ENCODE data around the gene TSPEAR. TPM values are rescaled to one million over a fixed set of nuclear protein-coding genes. Genes with fewer than 3 reads are reported as not detected.

The TSPEAR gene
- total and polyA plus RNA-seq, 9 of the 15 experiments (the other 6 are each of a cell fraction or from before 2014, with no cell fraction given): not detected

DNA sequence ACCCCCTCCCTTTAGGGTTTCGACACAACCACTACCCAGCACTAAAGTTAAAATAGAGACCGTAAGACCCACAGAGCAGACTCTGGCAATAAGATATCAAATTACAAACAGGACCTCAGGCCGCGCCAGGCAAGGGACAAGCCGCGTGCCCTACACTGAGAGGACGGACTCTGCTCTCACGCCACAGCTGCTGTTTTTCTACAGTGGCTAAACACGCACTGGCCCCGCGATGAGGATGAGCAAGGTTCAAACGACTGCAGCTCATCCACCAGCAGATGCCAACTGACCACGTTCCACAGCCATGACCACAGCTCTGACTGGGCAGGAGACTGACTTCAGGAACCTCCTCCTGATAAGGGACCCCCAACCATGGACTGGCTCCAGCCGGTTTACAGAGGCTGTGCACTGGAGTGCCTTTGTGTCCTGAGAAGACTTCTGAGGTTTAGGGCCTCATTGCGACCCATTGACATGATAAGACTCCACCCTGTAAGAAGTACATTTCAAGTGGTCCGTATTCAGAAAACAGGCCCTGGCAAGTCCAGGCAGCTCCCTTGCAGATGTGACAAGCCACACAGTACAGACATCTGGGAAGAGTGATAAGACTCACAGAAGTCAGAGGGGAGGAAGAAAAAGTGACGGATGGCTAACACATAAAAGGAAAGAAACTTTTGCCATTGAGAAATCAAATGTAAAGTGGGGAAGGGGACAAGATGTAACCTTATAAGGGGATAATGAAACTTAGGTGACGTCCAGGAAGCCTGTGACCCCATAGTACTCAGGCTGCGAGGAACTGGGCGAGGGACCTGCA, 117.6 kb downstream of the TSPEAR start (continued):
- TF ChIP-seq DPF2 (IDR thresholded peaks at IDR 0.05) (peak; percentile 95), MCM5 (IDR thresholded peaks at IDR 0.05; ENCODE audit: low read depth) (no peak), MEF2A (IDR thresholded peaks at IDR 0.05; ENCODE audit: control insufficient read depth, low read depth, low read length) (no peak), RBM14 (IDR thresholded peaks at IDR 0.05; ENCODE audit: borderline replicate concordance, insufficient read depth, low read depth, low read length) (no peak), BRD9 (IDR thresholded peaks at IDR 0.05; ENCODE audit: low read depth, partially characterized antibody) (no peak), HMG20A (CRISPR knock-in tag; conservative IDR thresholded peaks at IDR 0.05) (no peak), KDM4B (IDR thresholded peaks at IDR 0.05; ENCODE audit: borderline replicate concordance in 2 of 2, low read depth in 1 of 2) (no peak), ZNF507 (tag; conservative IDR thresholded peaks at IDR 0.05) (no peak), KDM2B (CRISPR knock-in tag; IDR thresholded peaks at IDR 0.05) (no peak), POLR2AphosphoS5 (IDR thresholded peaks at IDR 0.05; ENCODE audit: control insufficient read depth, insufficient read depth, low read depth, low read length) (peak; percentile 63)
- TF ChIP-seq, protein P1, sequence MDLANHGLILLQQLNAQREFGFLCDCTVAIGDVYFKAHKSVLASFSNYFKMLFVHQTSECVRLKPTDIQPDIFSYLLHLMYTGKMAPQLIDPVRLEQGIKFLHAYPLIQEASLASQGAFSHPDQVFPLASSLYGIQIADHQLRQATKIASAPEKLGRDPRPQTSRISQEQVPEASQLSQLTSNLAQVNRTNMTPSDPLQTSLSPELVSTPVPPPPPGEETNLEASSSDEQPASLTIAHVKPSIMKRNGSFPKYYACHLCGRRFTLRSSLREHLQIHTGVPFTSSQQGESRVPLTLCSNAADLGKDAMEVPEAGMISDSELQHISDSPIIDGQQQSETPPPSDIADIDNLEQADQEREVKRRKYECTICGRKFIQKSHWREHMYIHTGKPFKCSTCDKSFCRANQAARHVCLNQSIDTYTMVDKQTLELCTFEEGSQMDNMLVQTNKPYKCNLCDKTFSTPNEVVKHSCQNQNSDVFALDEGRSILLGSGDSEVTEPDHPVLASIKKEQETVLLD (IDR thresholded peaks at IDR 0.05): no peak
- TF ChIP-seq, protein P2, sequence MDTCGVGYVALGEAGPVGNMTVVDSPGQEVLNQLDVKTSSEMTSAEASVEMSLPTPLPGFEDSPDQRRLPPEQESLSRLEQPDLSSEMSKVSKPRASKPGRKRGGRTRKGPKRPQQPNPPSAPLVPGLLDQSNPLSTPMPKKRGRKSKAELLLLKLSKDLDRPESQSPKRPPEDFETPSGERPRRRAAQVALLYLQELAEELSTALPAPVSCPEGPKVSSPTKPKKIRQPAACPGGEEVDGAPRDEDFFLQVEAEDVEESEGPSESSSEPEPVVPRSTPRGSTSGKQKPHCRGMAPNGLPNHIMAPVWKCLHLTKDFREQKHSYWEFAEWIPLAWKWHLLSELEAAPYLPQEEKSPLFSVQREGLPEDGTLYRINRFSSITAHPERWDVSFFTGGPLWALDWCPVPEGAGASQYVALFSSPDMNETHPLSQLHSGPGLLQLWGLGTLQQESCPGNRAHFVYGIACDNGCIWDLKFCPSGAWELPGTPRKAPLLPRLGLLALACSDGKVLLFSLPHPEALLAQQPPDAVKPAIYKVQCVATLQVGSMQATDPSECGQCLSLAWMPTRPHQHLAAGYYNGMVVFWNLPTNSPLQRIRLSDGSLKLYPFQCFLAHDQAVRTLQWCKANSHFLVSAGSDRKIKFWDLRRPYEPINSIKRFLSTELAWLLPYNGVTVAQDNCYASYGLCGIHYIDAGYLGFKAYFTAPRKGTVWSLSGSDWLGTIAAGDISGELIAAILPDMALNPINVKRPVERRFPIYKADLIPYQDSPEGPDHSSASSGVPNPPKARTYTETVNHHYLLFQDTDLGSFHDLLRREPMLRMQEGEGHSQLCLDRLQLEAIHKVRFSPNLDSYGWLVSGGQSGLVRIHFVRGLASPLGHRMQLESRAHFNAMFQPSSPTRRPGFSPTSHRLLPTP (IDR thresholded peaks at IDR 0.05; ENCODE audit: borderline replicate concordance, extremely low read depth, insufficient read length): no peak
- TF ChIP-seq, protein P3, sequence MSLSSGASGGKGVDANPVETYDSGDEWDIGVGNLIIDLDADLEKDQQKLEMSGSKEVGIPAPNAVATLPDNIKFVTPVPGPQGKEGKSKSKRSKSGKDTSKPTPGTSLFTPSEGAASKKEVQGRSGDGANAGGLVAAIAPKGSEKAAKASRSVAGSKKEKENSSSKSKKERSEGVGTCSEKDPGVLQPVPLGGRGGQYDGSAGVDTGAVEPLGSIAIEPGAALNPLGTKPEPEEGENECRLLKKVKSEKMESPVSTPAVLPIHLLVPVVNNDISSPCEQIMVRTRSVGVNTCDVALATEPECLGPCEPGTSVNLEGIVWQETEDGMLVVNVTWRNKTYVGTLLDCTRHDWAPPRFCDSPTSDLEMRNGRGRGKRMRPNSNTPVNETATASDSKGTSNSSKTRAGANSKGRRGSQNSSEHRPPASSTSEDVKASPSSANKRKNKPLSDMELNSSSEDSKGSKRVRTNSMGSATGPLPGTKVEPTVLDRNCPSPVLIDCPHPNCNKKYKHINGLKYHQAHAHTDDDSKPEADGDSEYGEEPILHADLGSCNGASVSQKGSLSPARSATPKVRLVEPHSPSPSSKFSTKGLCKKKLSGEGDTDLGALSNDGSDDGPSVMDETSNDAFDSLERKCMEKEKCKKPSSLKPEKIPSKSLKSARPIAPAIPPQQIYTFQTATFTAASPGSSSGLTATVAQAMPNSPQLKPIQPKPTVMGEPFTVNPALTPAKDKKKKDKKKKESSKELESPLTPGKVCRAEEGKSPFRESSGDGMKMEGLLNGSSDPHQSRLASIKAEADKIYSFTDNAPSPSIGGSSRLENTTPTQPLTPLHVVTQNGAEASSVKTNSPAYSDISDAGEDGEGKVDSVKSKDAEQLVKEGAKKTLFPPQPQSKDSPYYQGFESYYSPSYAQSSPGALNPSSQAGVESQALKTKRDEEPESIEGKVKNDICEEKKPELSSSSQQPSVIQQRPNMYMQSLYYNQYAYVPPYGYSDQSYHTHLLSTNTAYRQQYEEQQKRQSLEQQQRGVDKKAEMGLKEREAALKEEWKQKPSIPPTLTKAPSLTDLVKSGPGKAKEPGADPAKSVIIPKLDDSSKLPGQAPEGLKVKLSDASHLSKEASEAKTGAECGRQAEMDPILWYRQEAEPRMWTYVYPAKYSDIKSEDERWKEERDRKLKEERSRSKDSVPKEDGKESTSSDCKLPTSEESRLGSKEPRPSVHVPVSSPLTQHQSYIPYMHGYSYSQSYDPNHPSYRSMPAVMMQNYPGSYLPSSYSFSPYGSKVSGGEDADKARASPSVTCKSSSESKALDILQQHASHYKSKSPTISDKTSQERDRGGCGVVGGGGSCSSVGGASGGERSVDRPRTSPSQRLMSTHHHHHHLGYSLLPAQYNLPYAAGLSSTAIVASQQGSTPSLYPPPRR (CRISPR knock-in tag; IDR thresholded peaks at IDR 0.05; ENCODE audit: borderline replicate concordance): no peak
- TF ChIP-seq, protein P4, sequence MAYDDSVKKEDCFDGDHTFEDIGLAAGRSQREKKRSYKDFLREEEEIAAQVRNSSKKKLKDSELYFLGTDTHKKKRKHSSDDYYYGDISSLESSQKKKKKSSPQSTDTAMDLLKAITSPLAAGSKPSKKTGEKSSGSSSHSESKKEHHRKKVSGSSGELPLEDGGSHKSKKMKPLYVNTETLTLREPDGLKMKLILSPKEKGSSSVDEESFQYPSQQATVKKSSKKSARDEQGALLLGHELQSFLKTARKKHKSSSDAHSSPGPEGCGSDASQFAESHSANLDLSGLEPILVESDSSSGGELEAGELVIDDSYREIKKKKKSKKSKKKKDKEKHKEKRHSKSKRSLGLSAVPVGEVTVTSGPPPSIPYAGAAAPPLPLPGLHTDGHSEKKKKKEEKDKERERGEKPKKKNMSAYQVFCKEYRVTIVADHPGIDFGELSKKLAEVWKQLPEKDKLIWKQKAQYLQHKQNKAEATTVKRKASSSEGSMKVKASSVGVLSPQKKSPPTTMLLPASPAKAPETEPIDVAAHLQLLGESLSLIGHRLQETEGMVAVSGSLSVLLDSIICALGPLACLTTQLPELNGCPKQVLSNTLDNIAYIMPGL (CRISPR knock-in tag; IDR thresholded peaks at IDR 0.05): no peak
